DMS114 treated with DMSO at 0.1 percent for 48 hours (cell line): Measurements from ENCODE around the gene UVRAG.
"Not testable (repeated sequence)": the region's sequence is repeated elsewhere in the genome, so short reads cannot be mapped to it uniquely, and the experiment has no call there.

Experiments used
- DNase-seq: peaks from one replicate; lab custom pipeline; 2025; ENCODE audit not compliant: unreplicated experiment; lab: John Stamatoyannopoulos, UW

Gene UVRAG

DNA sequence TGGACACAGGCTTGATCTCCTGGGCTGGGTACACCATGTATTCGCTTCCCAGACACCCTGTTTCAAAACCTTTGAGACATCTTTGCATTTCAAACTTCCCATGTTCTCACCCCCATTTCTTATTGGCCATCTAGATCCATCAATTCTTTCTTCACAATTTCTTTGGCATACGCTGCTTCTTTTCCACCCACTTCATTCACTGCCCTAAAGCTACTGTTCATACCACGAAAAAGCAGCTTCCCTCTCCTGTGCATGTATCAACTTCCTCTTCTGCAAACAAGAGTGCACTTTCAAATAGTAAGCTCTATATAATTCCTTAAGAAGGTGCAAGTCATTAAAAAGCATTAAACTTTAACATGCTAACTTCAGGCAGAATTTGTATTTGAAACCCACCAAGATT lies 21.4 kb downstream of the UVRAG start:
- DNase-seq: no peak

GRCh38 chr11:75839851-75840250 lies 24.8 kb downstream of the UVRAG start:
- no peak for DNase-seq

- no peak for DNase-seq
These were observed 25.5 kb downstream of the UVRAG start for GRCh38 chr11:75840522-75840921.

GRCh38 chr11:75841739-75842138 lies 26.7 kb downstream of the UVRAG start:
- DNase-seq: no peak

DNA sequence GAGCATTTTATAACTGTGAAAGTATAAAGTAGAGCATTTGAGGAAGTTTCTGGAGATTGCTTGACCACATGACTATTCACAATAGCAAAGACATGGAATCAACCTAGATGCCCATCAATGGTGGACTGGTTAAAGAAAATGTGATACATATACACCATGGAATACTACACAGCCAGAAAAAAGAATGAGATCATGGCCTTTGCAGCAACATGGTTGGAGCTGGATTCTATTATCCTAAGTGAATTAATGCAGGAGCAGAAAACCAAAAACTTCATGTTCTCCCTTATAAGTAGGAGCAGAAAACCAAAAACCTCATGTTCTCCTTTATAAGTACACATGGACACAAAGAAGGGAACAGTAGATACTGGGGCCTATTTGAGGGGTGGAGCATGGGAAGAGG lies 30.3 kb downstream of the UVRAG start:
- no peak for DNase-seq

- no peak for DNase-seq
These were observed 34.9 kb downstream of the UVRAG start for GRCh38 chr11:75849894-75850293.

DNA sequence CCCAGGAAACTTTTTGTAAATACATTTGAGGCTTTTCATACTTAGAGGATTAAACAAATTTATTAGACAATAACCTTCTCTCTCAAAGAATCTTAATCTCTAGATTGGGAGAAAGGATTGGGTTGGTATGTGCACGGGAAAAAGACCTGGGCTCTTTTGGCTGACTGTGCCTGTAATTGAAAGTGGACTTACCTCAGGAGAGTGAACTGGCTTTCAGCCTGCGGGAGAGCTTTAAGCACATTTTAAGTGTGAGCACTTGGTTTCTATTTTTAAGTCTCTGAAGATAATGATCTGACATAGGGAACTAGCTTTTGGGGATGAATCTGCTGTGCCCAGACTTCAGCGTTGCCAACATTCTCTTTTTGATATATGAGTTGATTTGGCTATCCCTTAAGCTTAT lies 35.8 kb downstream of the UVRAG start:
- DNase-seq: no peak

DNA sequence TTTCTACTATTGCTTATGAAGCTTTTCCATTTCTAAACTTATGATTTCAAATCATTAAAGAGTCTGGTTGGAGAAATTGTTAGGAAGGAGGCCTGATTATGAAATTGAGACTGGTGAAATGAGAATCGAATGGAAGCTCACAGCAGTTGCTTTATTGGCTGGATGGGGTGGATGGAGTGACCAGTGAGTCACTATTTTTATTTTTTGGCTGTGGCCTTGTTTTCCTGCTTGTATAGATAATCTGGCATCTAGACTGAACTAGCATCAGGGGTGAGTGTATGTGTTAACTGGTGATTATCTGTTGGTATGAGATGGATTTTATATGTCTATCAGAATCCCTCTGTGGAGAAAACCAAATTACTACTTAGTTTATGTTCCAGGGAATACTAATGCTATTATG lies 36.2 kb downstream of the UVRAG start:
- DNase-seq: no peak

GRCh38 chr11:75852406-75853017 lies 37.5 kb downstream of the UVRAG start:
- no peak for DNase-seq

DNA sequence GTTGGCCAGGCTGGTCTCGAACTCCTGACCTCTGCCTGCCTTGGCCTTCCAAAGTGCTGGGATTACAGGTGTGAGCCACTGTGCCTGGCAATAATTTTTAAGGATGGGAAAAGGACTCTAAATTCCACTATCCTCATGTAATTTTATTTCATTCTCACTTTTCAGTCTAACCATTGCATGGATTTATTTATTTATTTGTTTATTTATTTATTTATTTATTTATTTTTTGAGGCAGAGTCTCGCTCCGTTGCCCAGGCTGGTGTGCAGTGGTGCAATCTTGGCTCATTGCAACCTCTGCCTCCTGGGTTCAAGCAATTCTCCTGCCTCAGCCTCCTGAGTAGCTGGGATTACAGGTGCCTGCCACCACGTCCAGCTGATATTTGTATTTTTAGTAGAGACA lies 38.6 kb downstream of the UVRAG start:
- not testable (repeated sequence) for DNase-seq

DNA sequence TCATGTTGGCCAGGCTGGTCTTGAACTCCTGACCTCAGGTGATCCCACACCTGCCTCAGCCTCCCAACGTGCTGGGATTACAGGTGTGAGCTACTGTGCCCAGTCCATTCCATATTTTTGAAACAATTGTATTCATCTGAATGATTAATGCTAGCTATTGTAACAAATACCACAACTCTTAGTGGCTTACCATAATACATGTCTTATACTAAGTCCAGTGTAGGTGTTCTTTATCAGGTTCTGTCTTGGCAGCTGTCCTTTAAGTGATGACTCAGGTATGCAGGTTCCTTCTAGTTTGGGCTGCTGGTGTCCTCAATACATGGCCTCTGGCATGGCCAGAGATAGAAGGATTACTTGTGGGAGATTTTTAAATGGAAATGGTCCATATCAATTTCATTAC lies 39.0 kb downstream of the UVRAG start:
- DNase-seq: no peak

DNA sequence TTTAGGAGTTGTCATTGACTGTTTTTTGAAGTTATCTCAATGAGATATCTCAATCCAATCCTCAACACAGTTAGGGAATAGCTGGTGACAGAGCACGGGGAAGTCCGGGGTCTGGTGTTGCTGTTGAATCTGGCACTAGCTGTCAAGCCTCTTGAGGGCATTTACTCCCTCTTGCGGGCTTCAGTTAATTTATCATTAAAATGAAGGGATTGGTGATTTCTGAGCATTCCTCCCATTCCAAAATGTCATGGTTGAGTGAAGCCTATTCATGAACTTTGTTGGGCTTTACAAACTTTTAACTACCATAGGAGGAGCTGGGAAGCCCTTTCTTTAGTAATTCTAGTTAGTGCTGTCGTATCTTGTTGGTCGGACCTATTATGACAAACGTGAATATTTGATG lies 40.2 kb downstream of the UVRAG start:
- DNase-seq: no peak

DNA sequence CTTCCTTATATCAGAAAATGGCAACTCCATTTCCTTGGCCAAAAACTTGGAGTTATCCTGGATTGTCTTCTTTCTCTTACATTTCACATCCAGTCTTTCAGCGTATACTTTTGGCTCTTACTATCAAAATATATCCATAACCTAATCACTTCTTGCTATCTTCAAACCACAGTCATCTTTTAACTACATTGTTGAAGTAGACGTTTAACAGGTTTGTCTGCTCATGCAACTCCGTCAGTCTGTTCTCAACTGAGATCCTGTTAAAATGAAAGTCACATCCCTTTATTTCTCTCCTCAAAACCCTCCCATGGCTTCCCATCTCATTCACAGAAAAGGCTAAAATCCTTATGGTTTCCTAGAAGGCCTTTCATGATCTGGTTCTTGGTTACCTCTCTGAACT lies 41.9 kb downstream of the UVRAG start:
- DNase-seq: no peak

- no peak for DNase-seq
These were observed 43.0 kb downstream of the UVRAG start for GRCh38 chr11:75858042-75858441.

GRCh38 chr11:75858613-75859012 lies 43.6 kb downstream of the UVRAG start:
- no peak for DNase-seq

DNA sequence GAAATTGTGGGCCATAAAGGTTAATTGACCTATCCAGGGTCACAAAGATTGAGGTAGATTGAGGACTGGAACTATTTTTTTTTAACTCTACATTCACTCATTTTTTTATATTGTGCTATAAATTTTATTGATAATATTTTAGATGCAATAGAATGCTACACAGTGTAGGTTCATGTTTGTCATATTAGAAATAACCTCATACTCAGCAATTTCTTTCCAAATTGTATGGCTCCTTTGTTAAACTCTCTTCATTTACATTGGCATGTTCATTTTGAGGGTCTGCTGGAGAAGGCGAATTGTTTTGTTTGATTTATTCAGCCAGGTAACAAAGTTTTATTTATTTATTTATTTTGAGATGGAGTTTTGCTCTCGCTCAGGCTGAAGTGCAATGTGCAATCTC lies 44.6 kb downstream of the UVRAG start:
- DNase-seq: no peak

- no peak for DNase-seq
These were observed 47.4 kb downstream of the UVRAG start for GRCh38 chr11:75862437-75862836.

GRCh38 chr11:75867778-75868374 lies 52.9 kb downstream of the UVRAG start:
- peak; percentile 21 for DNase-seq

DNA sequence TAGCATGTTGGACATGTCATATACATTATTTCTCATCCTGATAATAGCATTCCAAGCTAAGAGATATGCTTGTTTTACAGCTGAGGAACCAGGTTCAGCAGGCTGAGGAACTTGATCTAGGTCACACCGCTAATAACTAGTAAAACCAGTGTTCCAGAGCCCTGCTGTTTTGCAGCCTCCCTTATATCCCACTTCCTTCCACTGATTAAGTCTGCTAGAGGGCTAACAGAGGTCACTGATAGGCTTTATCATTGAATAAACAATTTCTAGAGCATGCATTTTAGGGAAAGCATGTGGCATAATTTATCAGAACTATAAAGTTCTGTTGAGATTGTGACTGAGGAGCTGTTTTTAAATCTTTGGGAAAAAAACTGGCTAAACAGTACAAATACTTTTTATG lies 54.0 kb downstream of the UVRAG start:
- DNase-seq: no peak

DNA sequence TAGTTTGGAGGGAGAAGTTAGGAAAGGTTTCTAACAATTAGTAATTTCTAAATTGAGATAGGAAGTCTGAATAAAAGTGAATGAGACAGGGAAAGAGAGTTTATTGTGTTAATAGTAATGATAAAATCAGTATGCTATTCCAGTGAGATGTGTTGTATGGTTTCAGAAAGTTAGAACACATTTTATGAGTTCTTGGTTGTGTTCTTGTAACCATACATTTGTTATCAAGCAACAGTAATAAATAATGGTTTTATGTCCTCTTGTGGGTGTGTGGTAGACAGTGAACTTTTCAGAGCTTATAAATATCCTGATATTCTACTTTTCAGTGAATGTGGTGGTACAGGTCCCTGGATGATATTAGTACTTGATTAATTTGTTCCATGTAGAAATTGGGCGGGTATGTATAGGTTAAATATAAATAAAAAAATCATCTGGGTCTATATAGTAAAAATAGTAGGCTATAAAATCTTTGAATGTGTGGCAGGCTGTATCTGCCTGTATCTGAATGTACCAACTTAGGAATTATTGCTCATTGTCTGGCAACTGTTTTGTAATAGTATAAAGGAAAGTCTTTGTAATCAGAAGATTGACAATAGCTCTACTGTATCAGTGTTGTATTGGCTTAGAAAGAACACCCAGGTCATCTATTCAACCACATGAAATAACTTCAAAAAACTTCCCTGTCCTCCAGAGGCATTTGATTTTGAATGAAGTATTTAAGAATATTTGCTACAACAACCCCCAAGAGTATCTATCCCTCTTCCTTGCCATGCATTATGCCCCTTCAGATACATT lies 54.8 kb downstream of the UVRAG start:
- no peak for DNase-seq

GRCh38 chr11:75872887-75873416 lies 57.9 kb downstream of the UVRAG start:
- no peak for DNase-seq
